ENCODE data around the gene TGM6. TPM values are rescaled to one million over a fixed set of nuclear protein-coding genes. Genes with fewer than 3 reads are reported as not detected.

The TGM6 gene
- total and polyA plus RNA-seq, 9 of the 15 experiments (the other 6 are each of a cell fraction or from before 2014, with no cell fraction given), result not detected

GRCh38 chr20:2378893-2379292 lies 1.8 kb upstream of the TGM6 start:
- Histone ChIP-seq H3K9ac (ENCODE audit: insufficient read depth in 1 of 2, low read depth in 2 of 2, low read length in 2 of 2) (no peak overlapping the region), H2AFZ (ENCODE audit: low read depth, low read length) (no peak overlapping the region), H3K27me3 (ENCODE audit: control insufficient read depth in 2 of 2, insufficient read depth in 2 of 2, low read length in 2 of 2) (peaks cover 0 to 26% of the 10 kb centered on the region in 2 experiments; a peak in 1 of 5 replicates), H3K9me3 (replicated peaks; ENCODE audit: control insufficient read depth, insufficient read depth, low read depth, low read length) (no peaks in the 10 kb centered on the region), H3K4me2 (ENCODE audit: insufficient read depth, low read length) (no peak overlapping the region), H3K9me1 (ENCODE audit: control insufficient read depth, insufficient read depth, low read length) (no peaks in the 10 kb centered on the region), H3K4me1 (replicated peaks in 1 of 2; ENCODE audit: control insufficient read depth in 2 of 2, insufficient read depth in 2 of 2, low read length in 2 of 2) (no peaks in the 10 kb centered on the region), H3K27ac (ENCODE audit: extremely low read depth, low read depth, low read length) (no peak overlapping the region), H3K4me3 (no peak overlapping the region), H4K20me1 (replicated peaks; ENCODE audit: control insufficient read depth, insufficient read depth, low read length) (no peaks in the 10 kb centered on the region), H3K79me2 (ENCODE audit: control insufficient read depth, insufficient read depth, low read length) (no peaks in the 10 kb centered on the region), H3K36me3 (ENCODE audit: control insufficient read depth, insufficient read depth, low read length) (no peaks in the 10 kb centered on the region)
- no TSS peak for BruUV-seq (replicated peaks)
- whole genome bisulfite sequencing (ENCODE audit: insufficient coverage, low coverage, missing lambda C conversion rate), result 0% methylated on average over 6 of the region's 7 CpGs
- no peak for FAIRE-seq
- ATAC-seq, result no peak
- in situ Hi-C loops (cut with MboI) (no loop called here), intact Hi-C loops (cut with micrococcal nuclease) (no loop called here)
- DNase-seq (ENCODE audit: extremely low read depth in 1 of 4, low spot score in 3 of 4), result no peak
- ChIA-PET POLR2A (interaction anchor here (0.6 kb wide), 1 partner anchor 366 kb away, joined by 3 read pairs; no protein-coding TSS in a partner anchor), CTCF (ENCODE audit: low intra/inter-chr PET ratio) (no interaction called here)
- TF ChIP-seq RBM25 (IDR thresholded peaks at IDR 0.05; ENCODE audit: low read depth, low read length, severe bottlenecking) (peak; percentile 48), BCOR (IDR thresholded peaks at IDR 0.05) (0 out of 2 replicates have a peak, but pooled peaks have one; percentile 35), ZBTB9 (CRISPR knock-in tag; IDR thresholded peaks at IDR 0.05) (no peak), ZFP36 (IDR thresholded peaks at IDR 0.05; ENCODE audit: low read depth, low read length, partially characterized antibody) (peak; percentile 41), STAT6 (CRISPR knock-in tag; IDR thresholded peaks at IDR 0.05) (no peak)

Data from K562 (cell line).